GM08714 (cell line): Measurements from ENCODE around the gene AHSG.

ENCODE experiments used
- H3K4me3 ChIP-seq: fragments of 200-500 bp; sonication (Bioruptor generic); 2 replicates; pipeline ENCODE4 v1.5.1; 2014; ENCODE audit warnings: mild to moderate bottlenecking, low read length, inconsistent platforms
- ZNF274 ChIP-seq: IDR thresholded peaks from 2 replicates; pipeline ENCODE4 v1.6.1; 2012; ENCODE audit warnings: mild to moderate bottlenecking, low read depth, low read length

The AHSG gene

DNA sequence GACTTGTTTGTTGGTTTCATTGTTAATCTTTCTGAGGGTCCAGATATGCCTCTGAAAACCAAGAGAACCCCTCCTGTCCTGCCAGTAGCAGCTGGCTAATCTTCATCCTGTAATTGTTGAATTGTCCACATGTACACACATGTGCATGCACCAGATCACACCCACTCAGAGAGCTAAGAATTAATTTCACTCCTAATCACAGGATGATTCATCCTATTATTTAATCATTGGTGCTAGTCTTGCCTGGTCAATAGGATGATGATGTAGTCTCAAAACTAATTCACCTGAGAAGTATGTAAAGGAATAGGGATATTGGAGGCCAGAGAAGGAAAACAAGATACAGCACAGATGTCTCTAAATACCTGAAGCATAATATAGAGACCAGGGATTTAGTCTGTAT, 7.8 kb upstream of the AHSG start:
- TF ChIP-seq ZNF274: no peak
- no peak overlapping the region for H3K4me3 ChIP-seq

DNA sequence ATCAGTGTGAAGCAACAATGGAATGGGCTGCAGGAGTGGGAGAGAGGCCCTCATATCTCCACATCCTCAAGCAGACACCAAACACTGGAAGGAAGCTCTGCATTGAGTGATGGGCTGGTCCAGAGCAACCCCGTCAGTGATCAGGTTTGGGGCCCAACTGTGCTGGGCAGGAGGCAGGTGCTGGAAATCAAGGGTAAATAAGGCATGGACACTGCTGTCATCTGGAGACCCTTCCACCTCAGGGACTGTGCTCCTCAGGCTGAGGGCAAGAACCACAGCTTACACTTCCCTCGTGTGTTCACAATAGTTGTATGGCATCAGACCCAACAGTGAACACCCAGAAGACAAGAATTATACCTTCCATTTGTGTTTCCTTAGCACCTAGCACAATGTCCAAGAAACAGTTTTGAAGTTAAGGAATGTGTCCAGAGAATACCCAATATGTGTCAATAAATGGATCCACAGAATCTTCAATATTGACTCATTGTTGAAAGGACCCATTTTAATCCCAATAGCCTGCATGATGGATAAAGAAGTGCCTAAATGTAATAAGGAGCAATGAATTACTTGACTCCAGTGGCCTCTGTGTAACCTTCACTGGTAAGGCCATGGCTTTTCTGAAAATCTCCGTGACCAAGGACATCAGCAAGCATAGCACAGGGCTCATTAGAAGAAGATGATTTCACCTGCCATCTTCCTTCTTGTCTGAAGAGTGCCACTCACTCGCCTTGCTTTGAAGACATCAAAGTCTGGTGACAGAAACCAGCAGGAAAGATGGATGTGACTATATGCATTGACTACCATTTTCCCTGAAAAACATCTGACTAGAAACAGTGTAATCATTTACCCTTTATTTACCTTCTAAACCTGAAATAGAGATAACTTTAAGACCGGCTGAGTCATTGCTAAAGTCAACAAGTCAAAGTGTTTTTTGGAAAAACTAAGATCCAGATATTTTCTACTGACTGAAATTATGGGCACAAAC, 7.0 kb upstream of the AHSG start:
- H3K4me3 ChIP-seq: no peak overlapping the region
- TF ChIP-seq ZNF274: no peak

DNA sequence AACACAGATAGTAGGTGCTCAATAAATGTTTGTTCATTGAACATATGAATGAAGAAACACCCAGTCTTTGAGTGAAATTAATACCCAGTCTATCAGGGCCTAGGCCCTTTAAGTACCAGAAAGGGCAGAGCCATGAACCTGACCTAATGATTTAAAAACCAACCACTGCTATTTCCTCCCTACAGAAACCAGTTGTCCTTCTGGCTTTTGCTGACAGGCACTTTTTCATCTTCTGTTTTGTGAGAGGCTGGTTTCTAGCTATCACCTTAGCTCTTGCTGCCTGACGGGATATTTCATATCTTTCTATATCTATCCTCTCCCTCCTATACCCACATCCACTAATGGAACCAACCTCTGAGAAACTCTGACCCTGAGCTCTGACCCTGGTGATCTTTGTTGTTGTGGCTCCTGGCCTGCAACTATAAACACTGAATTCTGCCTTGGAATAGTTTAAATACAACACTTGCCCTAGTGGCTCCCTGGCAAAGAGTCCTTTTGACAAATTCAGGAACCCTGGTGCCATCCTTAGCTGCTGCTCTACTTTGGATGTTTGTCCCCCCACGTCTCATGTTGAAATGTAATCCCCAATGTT, 4.1 kb upstream of the AHSG start:
- TF ChIP-seq ZNF274: no peak
- H3K4me3 ChIP-seq: no peak overlapping the region

DNA sequence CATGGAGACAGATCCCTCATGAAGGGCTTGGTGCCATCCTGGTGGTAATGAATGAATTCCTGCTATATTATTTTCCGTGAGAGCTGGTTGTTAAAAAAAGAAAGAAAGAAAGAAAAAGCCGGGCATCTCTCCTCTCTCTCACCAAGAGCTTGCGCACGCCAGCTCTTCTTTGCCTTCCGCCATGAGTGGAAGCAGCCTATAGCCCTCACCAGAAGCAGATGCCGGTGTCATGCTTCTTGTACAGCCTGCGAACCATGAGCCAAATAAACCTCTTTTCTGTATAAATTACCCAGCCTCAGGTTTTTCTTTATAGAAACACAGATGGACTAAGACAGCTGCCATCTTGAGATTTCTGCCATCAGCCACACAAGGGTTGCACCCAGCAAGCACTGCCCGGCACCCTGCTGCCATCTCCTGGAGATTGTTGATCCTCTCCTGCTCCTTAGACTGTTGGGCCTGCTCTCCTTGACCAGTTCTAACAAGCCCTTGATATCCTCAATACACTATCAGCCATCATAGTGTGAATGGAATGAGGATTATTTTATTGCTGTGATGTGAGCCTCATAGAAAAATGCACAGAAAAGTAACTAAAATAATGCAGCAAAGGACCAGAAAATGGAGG, 3.5 kb upstream of the AHSG start:
- no peak overlapping the region for H3K4me3 ChIP-seq
- TF ChIP-seq ZNF274: no peak

DNA sequence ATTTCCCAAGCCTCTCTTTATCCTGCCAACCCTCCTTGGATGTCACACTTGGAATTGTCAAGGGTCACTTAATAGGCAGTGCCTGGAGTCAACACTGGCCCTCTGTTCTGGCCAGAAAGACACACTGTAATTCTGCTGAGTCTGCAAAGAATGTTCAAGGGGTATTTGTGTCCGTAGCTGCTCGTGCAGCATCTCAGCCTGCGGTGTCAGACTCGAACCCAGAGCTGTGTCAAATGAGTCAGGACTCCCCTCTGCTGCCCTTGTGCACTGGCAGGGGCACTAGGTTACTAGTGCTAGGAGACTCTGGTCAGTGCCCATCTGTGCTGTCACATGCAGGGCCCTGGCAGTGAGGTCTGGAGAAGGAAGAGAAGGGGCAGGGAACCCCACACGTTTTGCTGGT, 795 bp upstream of the AHSG start:
- no peak for TF ChIP-seq ZNF274

DNA sequence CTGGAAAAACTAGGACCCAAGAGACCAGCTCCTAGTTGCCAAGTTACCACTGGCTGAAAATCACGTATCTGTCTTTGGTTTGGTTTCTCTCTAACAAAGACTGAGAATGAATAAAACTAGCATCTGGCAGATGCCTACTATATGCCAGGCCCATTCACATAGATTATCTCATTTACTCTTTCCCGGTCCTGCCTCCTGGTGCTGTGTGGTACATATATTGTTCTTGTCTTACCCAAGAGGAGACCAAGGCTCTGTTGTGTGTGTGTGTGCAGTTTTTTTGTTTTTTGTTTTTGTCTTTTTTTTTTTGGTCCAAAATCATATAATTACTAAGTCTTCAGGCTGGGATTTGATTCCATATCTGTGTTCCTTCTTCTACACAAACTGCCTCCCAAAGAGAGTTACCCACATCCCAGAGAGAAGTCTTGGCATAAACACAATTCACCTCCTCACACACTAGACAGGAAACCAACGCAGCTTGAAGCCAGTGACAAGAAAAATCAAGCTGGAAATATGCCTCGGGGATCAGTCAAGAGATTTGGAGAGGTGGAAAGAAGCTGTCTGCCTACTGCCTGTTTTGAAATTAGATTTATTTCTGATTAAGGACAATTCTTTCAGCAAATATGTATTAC, 891 bp downstream of the AHSG start:
- no peak for TF ChIP-seq ZNF274

More for the DNA sequence above, 795 bp upstream of the AHSG start:
- no peak overlapping the region for H3K4me3 ChIP-seq

DNA sequence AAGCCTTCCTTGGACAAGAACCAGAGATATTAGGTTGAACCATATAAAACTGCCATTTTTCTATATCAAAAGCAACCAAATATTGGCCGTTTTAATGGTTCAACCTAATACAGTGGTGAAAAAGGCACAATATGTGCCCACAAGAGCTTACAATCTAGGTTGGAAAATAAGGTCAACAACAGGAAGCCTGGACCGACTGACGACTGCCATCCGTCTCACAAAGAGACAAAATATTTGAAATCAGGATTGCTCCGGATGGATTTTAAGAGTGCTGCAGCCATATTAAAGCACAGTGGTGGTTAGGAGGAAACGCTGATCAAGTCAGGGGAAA, 1.4 kb downstream of the AHSG start:
- H3K4me3 ChIP-seq: no peak overlapping the region
- no peak for TF ChIP-seq ZNF274

More for the DNA sequence above, 891 bp downstream of the AHSG start:
- H3K4me3 ChIP-seq: no peak overlapping the region

DNA sequence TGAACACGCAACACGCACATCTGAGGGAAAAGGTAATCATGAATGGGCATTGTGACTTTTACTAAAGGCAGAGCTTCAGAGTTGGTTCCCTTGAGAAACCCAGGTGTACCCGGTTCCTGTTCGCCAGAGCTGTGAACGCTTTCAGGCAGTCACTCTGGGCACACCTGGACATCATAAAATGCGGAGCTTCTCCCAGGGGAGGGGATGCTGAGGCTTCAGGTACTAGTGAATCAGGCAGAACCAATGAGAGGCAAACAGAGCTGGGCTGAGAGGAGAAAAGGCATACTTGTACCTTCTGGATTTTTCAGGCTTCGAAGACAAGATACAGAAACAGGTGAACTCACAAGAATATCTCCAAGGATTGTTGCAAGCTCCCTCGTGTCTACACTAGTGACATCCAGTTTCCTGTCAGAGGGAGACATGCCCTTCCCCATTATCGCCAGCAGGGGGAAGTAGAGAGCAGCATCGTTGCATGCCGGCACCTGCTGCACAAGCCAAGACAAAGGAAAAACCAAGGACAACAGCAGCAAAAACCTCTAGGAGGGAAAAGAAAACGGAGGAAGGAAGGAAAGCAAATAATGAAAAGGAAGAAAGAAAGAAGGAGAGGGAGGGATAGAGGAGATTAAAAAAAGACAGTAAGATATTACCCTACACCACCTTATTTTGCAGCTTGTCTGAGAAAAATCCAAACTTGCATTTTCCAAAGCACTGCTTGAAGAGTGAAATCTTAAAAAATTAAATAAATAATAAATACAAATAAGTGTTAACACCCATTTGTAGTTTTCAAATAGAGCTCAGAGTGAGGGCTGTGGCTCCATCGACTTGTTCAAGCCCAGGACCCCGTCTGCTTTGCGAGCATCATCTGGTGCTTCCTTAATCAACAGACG, 2.0 kb downstream of the AHSG start:
- no peak overlapping the region for H3K4me3 ChIP-seq
- no peak for TF ChIP-seq ZNF274

DNA sequence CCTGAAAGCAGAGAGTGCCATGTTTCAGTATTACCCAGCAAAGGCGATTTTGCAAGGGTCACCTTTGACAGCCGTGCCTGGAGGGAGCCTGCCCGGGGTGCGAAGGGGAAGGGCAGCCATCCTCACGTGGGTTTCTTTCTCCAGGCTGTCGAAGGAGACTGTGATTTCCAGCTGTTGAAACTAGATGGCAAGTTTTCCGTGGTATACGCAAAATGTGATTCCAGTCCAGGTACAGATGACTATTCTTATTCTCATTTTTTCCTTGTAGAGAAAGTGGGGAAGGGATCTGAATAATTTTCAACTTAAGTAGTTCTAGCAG, 3.4 kb downstream of the AHSG start:
- H3K4me3 ChIP-seq: no peak overlapping the region
- no peak for TF ChIP-seq ZNF274

DNA sequence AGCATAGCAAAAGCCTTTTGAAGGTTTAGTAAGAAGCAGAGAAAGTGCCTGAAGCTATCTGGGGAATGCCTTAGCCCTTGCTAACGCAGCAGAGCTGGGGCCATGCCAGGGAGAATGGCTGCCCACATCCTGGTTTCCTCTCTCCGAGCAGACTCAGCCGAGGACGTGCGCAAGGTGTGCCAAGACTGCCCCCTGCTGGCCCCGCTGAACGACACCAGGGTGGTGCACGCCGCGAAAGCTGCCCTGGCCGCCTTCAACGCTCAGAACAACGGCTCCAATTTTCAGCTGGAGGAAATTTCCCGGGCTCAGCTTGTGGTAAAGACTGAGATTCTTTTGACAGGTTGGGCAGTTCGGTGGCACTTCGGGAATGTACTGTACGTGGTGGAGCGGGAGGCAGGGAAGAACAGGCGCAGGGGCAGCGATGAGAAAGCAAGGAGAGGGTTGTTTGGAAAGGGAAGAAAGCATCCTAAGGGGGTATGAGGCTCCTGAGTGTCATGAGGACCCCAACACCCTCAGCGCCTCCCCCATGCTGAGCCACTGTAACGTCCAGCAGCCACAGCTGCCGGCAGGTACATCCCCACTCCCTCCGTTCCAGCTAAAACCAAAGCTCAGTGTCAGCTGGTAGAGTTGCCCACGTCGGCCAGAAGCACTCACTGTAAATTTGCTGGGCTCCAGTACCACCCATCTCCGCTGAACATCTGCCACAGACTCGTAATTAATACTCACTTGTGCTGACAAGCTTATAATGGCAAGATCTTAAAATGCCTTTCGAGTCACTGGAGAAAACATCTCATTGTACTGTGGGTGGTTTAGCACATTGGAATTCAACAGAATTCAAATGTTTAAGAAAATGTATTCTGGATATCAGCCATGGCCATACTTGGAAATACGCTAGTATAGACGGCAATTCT, 4.4 kb downstream of the AHSG start:
- no peak for TF ChIP-seq ZNF274
- no peak overlapping the region for H3K4me3 ChIP-seq

DNA sequence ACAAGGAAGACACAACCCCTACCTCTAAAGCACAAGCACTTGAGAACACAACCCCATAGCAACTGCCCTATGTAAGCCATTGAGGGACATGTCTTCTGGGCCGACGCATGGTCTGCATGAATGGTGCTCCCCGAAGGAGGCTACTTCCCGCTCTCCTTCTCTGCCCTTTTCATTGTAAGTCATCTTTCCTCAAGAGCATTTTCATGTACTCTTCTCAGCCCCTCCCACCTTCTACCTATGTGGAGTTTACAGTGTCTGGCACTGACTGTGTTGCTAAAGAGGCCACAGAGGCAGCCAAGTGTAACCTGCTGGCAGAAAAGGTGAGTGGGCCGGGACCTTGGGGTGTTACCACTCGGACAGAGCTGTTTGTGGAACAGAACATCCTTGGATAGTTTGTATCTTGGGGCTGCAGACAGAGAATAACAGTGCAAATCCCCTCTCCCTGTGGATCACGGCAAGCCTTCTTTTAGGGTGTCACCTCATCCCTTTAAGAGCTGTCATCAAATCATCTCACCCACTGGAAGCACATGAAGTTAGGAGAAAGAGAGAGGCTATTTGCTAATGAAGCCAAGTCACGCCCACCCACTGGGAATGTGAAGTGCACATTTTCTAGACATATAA, 5.6 kb downstream of the AHSG start:
- no peak for TF ChIP-seq ZNF274
- no peak overlapping the region for H3K4me3 ChIP-seq

DNA sequence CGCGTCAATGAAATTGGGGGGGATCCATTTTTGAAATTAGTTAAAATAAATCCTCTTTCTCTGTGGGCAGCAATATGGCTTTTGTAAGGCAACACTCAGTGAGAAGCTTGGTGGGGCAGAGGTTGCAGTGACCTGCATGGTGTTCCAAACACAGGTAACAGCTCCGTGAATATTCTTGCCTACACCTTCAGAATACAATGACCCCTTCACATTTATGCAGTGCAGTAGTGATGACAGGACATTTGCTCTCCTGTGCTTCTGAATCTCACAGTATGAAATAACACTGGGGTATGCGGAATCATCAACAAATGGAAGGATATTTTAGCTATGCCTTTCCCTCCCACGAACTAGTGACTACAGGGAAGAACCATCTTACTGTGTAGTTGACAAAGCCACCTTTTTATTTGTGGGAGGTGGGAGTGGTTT, 6.9 kb downstream of the AHSG start:
- H3K4me3 ChIP-seq: no peak overlapping the region
- no peak for TF ChIP-seq ZNF274
